ENCODE data around the gene TGIF2. TPM values are rescaled to one million over a fixed set of nuclear protein-coding genes. Genes with fewer than 3 reads are reported as not detected.

Gene TGIF2
- total and polyA plus RNA-seq, 2 donors from 2014 or later, result 11.0 to 15.3 TPM

GRCh38 chr20:36572701-36573102, 695 bp upstream of the TGIF2 start:
- Histone ChIP-seq H3K9me3 (ENCODE audit: control insufficient read depth in 2 of 3, insufficient read depth in 1 of 3, low read length in 3 of 3) (no peaks in the 10 kb centered on the region), H3K27me3 (ENCODE audit: control insufficient read depth, insufficient read depth, low read length) (no peaks in the 10 kb centered on the region), H3K27ac (ENCODE audit: low read depth in 2 of 2, low read length in 2 of 2) (peak overlapping the region; percentile 87 to 93), H3K9ac (ENCODE audit: low read length in 3 of 3) (peak overlapping the region; percentile 11 to 86 (median 58)), H3K4me1 (ENCODE audit: control insufficient read depth in 2 of 3, insufficient read depth in 2 of 3, low read depth in 1 of 3, low read length in 3 of 3) (peaks cover 0 to 15% (median 7%) of the 10 kb centered on the region in 3 donors), H3K36me3 (ENCODE audit: control insufficient read depth in 2 of 3, insufficient read depth in 3 of 3, low read length in 3 of 3) (no peaks in the 10 kb centered on the region), H3K4me3 (ENCODE audit: low read length in 3 of 3) (peak overlapping the region; percentile 46 to 79 (median 70))
- FAIRE-seq, result no peak
- intact Hi-C loops (cut with DNase I), result no loop called here
- peak in 3 of 5 donors; percentile 25 to 57 (median 43) for DNase-seq
- TF ChIP-seq, protein P1, sequence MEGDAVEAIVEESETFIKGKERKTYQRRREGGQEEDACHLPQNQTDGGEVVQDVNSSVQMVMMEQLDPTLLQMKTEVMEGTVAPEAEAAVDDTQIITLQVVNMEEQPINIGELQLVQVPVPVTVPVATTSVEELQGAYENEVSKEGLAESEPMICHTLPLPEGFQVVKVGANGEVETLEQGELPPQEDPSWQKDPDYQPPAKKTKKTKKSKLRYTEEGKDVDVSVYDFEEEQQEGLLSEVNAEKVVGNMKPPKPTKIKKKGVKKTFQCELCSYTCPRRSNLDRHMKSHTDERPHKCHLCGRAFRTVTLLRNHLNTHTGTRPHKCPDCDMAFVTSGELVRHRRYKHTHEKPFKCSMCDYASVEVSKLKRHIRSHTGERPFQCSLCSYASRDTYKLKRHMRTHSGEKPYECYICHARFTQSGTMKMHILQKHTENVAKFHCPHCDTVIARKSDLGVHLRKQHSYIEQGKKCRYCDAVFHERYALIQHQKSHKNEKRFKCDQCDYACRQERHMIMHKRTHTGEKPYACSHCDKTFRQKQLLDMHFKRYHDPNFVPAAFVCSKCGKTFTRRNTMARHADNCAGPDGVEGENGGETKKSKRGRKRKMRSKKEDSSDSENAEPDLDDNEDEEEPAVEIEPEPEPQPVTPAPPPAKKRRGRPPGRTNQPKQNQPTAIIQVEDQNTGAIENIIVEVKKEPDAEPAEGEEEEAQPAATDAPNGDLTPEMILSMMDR (IDR thresholded peaks at IDR 0.05; ENCODE audit: borderline replicate concordance, extremely low read depth, insufficient read depth), result no peak

DNA sequence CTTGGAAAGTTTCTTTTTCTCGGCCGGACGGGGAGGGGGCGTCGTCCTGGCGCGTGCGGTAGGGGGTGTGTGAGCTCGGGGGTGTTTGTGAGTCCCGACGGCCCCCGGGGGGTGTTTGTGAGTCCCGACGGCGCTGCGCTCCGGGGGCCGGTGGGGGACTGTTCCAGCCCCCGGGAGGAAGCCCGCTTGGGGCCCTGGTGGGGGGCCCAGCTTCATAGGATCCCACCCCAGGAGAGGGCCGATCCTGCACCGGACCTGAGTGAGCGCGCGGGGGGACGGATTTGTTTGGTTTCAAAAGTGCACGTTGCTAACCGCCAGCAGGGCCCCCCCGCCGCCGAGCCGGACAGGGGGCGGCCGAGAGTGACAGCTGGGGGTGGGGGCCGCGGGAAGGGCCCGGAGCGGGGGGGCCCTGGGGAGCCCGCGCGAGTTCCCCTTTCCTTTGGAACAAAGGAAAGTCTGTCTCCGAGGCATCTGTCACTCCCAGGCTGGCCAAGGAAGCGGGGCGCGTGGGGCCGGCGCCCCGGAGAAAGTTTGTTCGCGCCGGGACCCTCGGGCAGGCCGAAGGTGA, 485 bp downstream of the TGIF2 start:
- Histone ChIP-seq H3K4me3 (ENCODE audit: low read length in 3 of 3) (peak overlapping the region; percentile 46 to 63 (median 52)), H3K9me3 (ENCODE audit: control insufficient read depth in 2 of 3, insufficient read depth in 1 of 3, low read length in 3 of 3) (no peaks in the 10 kb centered on the region), H3K36me3 (ENCODE audit: control insufficient read depth in 2 of 3, insufficient read depth in 3 of 3, low read length in 3 of 3) (peaks cover 0 to 2% (median 2%) of the 10 kb centered on the region in 3 donors), H3K9ac (ENCODE audit: low read length in 3 of 3) (peak overlapping the region in 2 of 3 donors; percentile 55 to 86), H3K27ac (ENCODE audit: low read depth in 2 of 2, low read length in 2 of 2) (peak overlapping the region; percentile 85 to 98), H3K4me1 (ENCODE audit: control insufficient read depth in 2 of 3, insufficient read depth in 2 of 3, low read depth in 1 of 3, low read length in 3 of 3) (peaks cover 0 to 19% (median 16%) of the 10 kb centered on the region in 3 donors), H3K27me3 (ENCODE audit: control insufficient read depth, insufficient read depth, low read length) (no peaks in the 10 kb centered on the region)
- FAIRE-seq (no peak), DNase-seq (peak in 1 of 5 donors; percentile 86)
- TF ChIP-seq, protein P1 (IDR thresholded peaks at IDR 0.05; ENCODE audit: borderline replicate concordance, extremely low read depth, insufficient read depth), result no peak
- intact Hi-C loops (cut with DNase I), result no loop called here

DNA sequence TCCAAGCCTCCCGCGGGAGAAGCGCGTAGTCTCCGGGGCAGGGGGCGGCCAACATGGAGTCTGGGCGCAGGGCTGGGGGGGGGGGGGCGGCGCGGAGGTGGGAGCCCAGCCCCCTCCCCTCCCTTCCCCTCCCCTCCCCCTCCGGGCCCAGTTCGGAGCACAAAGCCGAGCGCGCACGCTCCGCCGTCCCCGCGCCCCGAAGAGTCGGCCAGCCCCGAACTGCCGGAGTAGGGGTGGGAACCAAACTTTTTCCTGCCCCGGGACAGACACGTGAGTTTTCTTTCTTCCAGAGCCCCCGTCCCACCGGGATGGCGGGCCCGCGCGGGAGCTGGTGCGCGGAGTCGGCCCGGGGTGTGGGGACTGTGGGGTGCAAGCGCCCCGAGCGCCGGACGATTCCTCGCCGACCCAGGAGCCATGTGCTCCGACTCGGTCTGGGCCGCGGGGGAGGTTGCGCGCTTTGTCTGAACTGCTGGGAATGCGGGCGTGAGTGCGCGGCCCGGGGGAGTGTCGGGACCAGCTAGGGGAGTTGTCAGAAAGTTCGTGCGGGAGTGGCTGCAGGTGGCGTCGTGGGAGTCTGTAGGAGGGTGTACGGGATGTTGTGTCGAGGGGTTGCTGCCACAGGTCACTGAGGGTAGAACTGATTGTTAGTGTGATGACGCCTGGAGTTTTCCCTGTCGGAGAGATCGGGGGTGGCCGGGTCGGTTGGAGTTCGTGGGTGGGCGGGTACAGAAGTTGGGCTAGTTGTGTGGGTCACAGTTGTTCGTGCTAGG, 1.2 kb downstream of the TGIF2 start:
- intact Hi-C loops (cut with DNase I), result no loop called here
- Histone ChIP-seq H3K27me3 (ENCODE audit: control insufficient read depth, insufficient read depth, low read length) (no peaks in the 10 kb centered on the region), H3K36me3 (ENCODE audit: control insufficient read depth in 2 of 3, insufficient read depth in 3 of 3, low read length in 3 of 3) (peaks cover 3 to 6% (median 5%) of the 10 kb centered on the region in 3 donors), H3K27ac (ENCODE audit: low read depth in 2 of 2, low read length in 2 of 2) (peak overlapping the region; percentile 85 to 98), H3K4me3 (ENCODE audit: low read length in 3 of 3) (peak overlapping the region; percentile 46 to 74 (median 63)), H3K4me1 (ENCODE audit: control insufficient read depth in 2 of 3, insufficient read depth in 2 of 3, low read depth in 1 of 3, low read length in 3 of 3) (peaks cover 0 to 22% (median 20%) of the 10 kb centered on the region in 3 donors), H3K9me3 (ENCODE audit: control insufficient read depth in 2 of 3, insufficient read depth in 1 of 3, low read length in 3 of 3) (no peaks in the 10 kb centered on the region), H3K9ac (ENCODE audit: low read length in 3 of 3) (peak overlapping the region in 2 of 3 donors; percentile 68 to 69)
- FAIRE-seq (no peak), DNase-seq (peak; percentile 86 to 94 (median 92))
- TF ChIP-seq, protein P1 (IDR thresholded peaks at IDR 0.05; ENCODE audit: borderline replicate concordance, extremely low read depth, insufficient read depth), result no peak
